Central memory CD4-positive, alpha-beta T cell (primary cell): Measurements from ENCODE around the gene HIVEP2.
"Not testable (repeated sequence)": the region's sequence is repeated elsewhere in the genome, so short reads cannot be mapped to it uniquely, and the experiment has no call there.

ENCODE experiments used
- DNase-seq: peaks from one replicate; pipeline ENCODE4 v3.0.0; 2022
- total RNA-seq, 3 experiments: gene quantifications; one replicate each; lab custom pipeline; 2026; lab: John Stamatoyannopoulos, UW

HIVEP2 gene
- 232 to 471 (median 433) reads per million in 3 experiments for total RNA-seq

GRCh38 chr6:142945049-142945445 is at the start of gene HIVEP2:
TSS of gene HIVEP2 (minus strand) at chr6:142945176. CDS start at chr6:142774738, 170,438 bp downstream.
- peak; percentile 86 for DNase-seq

- no peak for DNase-seq
Observed at GRCh38 chr6:142993977-142994376, 49.0 kb upstream of the HIVEP2 start.

- no peak for DNase-seq
Observed at GRCh38 chr6:142987490-142987889, 42.5 kb upstream of the HIVEP2 start.

- no peak for DNase-seq
Observed at GRCh38 chr6:142985281-142985680, 40.3 kb upstream of the HIVEP2 start.

GRCh38 chr6:142984386-142984785 is 39.4 kb upstream of the HIVEP2 start:
- no peak for DNase-seq

DNA sequence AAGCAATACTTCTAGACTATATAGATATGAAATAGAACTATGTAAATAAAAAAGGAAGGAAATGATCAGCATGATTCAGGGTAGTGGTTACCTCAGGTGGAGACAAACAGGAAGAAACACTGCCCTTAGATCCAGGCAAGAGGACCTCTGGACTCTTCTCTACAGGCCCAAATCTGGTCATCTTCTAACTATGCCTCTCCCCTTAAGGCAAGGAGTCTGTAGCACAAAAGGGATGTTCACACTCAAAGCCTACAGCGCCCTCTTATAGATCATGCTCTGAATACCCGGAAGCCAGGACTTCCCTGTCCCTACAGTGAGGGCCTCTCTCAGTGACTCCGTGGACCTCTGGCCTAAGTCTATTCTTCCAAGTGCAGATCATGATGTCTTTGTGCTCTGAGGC is 30.4 kb upstream of the HIVEP2 start:
- no peak for DNase-seq

- not testable (repeated sequence) for DNase-seq
Observed at GRCh38 chr6:142970941-142971340, 26.0 kb upstream of the HIVEP2 start.

DNA sequence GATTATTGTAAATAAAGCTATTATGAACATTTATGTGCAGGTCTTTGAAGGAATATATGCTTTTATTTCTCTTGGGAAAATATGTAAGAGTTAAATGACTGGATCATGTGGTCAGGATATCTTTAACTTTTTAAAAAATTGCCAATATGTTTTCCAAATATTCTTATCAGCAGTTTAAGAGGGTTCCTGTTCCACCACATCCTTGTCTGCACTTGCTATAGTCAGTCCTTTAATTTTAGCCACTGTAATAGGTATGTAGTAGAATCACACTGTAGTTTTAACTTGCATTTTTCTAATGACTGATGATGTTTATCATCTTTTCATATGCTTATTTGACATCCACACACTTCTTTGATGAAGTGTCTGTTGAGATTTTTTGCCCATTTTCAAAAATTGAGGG is 23.6 kb upstream of the HIVEP2 start:
- no peak for DNase-seq

DNA sequence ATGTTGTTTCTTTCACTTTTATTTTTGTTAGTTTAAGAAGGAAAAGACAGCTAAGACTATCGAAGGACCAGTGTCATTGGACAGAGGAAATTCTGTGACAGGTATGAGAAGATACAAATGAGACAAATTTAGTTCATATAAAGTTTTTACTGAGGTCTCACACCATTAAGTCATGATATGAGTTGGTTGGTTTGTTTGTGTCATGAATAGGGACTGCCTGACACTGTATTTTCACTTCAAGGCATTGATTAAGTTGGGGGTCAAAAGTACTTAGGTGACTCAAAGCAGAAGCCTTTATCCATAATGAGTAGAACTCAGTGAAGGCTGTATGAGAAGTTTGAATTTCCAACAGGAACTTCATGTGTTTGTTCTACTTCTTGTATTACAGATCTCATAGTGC is 21.3 kb upstream of the HIVEP2 start:
- DNase-seq, result no peak

DNA sequence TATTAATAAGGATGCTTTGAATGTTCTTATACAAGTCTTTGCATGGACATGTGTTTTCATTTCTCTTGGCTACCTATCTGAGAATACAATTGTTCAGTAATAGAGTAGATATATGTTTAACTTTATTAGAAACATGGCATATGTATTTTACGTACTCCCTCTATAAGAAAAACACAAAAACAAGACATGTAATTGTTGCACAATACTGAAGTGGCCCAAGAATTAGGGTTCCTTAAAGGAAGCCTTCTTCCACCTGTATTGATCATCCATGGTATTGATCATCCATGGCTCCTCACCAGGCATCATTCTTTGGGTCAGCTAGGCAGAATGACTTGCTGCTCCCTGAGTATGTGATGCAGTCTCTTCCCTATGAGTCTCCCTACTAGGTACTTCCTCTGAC is 20.2 kb upstream of the HIVEP2 start:
- no peak for DNase-seq

DNA sequence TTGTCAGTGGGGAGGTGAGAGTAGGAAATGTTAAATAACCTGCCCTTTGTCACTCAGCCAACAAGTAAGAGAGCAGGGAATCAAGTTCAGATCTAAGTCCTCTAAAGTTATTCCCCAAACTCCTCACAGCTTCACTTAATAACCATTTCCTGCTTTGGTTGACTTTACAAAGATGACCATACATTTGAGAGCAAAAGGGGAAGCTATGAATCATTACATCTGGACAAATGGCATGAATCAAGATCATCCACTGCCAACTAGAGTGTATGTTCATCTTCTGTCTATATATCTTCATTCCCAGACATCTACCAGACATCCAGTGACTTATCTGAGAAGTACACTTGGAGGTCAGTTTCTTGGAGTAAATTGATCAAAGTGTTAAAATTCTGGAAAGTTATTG is 15.1 kb upstream of the HIVEP2 start:
- no peak for DNase-seq

DNA sequence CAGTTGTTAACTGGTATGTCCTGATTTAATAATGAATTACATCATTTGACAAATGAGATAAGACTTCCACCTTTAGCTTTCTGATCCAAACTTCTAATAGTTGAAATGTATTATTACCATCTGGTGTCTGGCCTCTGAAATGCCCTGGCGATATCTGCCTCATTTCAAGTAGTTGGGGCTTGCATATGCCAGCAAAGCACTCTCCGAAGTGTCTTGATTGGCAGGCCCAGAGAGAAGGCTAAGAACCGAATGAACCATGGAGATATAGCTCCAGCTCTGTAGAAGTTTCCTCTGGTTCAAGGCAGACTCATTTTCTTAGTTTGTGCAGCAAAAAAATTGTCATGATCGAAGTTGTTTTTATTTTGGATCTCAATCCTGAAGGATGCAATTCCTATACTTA is 13.4 kb upstream of the HIVEP2 start:
- DNase-seq, result no peak

DNA sequence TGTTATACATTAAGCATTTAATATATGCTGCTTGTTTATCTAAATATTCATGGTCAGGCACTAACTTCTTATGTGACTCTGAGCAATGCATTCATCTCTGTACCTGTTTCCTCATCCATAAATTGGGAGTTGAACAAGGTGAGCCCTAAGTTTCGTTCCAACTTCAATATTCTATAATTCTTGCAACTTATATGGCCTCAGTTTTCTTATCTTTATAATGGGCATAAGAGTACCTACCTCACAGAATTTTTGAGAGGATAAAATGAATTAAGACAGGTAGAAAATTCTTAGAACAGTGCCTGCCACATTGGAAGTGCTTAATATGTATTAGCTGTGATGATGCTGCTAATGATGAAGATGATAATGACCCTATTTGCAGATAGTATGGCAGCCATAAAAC is 11.8 kb upstream of the HIVEP2 start:
- DNase-seq, result no peak

GRCh38 chr6:142954844-142955243 is 9.9 kb upstream of the HIVEP2 start:
- DNase-seq, result no peak

GRCh38 chr6:142953373-142954273 is 8.6 kb upstream of the HIVEP2 start:
- DNase-seq, result peak; percentile 24

DNA sequence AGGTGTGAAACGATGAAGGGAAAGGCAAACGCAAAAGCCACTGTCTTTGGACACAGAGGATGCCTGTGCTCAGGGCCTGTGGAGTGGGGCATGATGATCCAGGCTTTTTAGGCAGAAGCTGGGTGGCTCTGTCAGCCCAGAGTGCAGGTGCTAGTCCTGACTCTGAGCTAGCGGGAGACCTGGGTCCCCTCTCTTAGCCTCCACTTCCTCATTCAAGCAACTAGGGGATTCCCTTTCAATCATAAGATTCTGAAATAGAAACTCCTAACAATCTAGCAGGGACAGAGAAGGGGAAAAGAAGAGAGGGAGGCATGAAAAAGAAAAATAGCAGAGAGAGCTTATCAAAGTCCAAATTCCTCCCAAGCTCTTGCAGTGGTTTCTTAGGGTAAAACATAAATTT is 7.6 kb upstream of the HIVEP2 start:
- no peak for DNase-seq

GRCh38 chr6:142950291-142950690 is 5.3 kb upstream of the HIVEP2 start:
- DNase-seq, result no peak

DNA sequence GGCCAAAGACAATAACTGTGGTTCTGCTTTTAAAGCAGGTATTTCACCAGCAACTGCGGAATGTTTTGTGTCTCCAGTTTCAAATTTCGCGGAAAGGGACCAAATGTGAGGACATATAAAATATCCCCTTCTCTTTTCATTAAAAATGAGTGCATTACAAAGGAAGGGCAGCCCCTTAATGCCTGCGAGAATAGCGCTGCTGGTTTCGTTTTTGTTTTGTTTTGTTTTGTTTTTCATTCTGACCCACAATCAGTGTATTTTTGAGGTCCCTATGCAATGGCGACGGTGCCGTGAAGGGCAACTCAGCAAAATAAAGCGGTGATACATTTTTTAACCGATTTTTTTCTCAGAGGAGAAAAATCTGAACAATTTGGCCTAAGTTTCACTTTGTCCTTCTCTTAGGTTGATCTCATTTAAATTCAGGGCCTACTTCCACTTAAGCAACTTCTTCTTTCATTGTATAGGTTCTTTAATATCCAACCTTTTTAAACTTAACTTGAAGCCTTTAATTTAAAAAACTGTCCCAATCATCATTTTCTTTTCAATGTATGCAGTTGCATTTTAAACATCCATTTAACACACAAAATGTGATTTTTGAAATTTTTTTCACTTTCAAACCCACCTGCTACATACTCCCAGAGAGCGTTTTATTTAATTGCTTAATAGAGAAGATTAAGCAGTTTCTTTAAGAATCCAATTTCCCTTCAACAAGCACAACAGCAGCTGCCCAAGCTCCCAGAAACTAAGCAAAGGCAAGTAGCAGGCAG is 2.9 kb upstream of the HIVEP2 start:
- DNase-seq, result no peak

GRCh38 chr6:142946924-142947713 is 2.1 kb upstream of the HIVEP2 start:
- DNase-seq, result peak; percentile 80

GRCh38 chr6:142946181-142946923 is 1.4 kb upstream of the HIVEP2 start:
- DNase-seq, result peak; percentile 95

- DNase-seq, result peak; percentile 70
Observed at GRCh38 chr6:142945446-142946180, 637 bp upstream of the HIVEP2 start.
